Measurements from ENCODE around the gene CLTCL1.
A peak's percentile ranks its signal among the peaks of the same experiment; 100 is the strongest.

CLTCL1 gene
- long read RNA-seq, full-length matches to known transcripts = 15 of 149 reads
- long read RNA-seq, partial matches to known transcripts = 92 of 149 reads
- long read RNA-seq, other reads (novel, unspliced or antisense) = 42 of 149 reads

GRCh38 chr22:19291580-19292457, at the start of gene CLTCL1:
Gene CLTCL1, minus strand, starts transcription at chr22:19291719. Its CDS starts 78 bp downstream, at chr22:19291641.
- H3K27ac ChIP-seq (replicated peaks) = peak within 1 kb of the TSS; percentile 87
- no peaks in the 10 kb centered on the region for H3K27me3 ChIP-seq (ENCODE audit: insufficient read depth, poor library complexity, severe bottlenecking)
- H3K4me3 ChIP-seq (replicated peaks; ENCODE audit: insufficient read depth, low read length) = peak within 1 kb of the TSS; percentile 71
- DNase-seq (ENCODE audit: low read depth in 1 of 2, low spot score in 1 of 2) = peak; percentile 58 to 65
- TF ChIP-seq GABPA (IDR thresholded peaks at IDR 0.05; ENCODE audit: low read depth) (no peak), REST (IDR thresholded peaks at IDR 0.05; ENCODE audit: insufficient replicate concordance, low read depth) (no peak), POLR2AphosphoS5 (IDR thresholded peaks at IDR 0.05; ENCODE audit: low read depth) (peak; percentile 57; the same call in 1 of the 2 replicates), SPI1 (IDR thresholded peaks at IDR 0.05; ENCODE audit: borderline replicate concordance, low read depth) (no peak)

DNA sequence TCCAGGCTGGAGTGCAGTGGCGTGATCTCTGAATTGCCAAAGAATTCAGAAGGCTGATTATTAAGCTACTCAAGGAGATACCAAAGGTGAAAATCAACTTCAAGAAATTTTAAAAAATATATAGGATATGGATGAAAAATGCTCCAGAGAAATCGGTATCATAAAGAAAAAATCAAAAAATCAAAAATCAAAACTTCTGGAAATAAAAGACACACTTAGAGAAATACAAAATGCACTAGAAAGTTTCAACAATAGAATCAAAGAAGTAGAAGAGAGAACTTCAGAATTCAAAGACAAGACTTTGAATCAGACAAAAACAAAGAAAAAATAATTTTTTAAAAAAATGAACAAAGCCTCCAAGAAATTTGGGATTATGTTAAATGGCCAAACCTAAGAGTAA, 45.6 kb upstream of the CLTCL1 start:
- no peaks in the 10 kb centered on the region for H3K27me3 ChIP-seq (ENCODE audit: insufficient read depth, poor library complexity, severe bottlenecking)

More for the DNA sequence above, 45.6 kb upstream of the CLTCL1 start:
- H3K4me3 ChIP-seq (replicated peaks; ENCODE audit: insufficient read depth, low read length) = no peak overlapping the region
- H3K27ac ChIP-seq (replicated peaks) = no peak overlapping the region
- TF ChIP-seq REST (IDR thresholded peaks at IDR 0.05; ENCODE audit: insufficient replicate concordance, low read depth) (no peak), GABPA (IDR thresholded peaks at IDR 0.05; ENCODE audit: low read depth) (no peak), POLR2AphosphoS5 (IDR thresholded peaks at IDR 0.05; ENCODE audit: low read depth) (no peak), SPI1 (IDR thresholded peaks at IDR 0.05; ENCODE audit: borderline replicate concordance, low read depth) (no peak)
- TF ChIP-seq, protein P1, sequence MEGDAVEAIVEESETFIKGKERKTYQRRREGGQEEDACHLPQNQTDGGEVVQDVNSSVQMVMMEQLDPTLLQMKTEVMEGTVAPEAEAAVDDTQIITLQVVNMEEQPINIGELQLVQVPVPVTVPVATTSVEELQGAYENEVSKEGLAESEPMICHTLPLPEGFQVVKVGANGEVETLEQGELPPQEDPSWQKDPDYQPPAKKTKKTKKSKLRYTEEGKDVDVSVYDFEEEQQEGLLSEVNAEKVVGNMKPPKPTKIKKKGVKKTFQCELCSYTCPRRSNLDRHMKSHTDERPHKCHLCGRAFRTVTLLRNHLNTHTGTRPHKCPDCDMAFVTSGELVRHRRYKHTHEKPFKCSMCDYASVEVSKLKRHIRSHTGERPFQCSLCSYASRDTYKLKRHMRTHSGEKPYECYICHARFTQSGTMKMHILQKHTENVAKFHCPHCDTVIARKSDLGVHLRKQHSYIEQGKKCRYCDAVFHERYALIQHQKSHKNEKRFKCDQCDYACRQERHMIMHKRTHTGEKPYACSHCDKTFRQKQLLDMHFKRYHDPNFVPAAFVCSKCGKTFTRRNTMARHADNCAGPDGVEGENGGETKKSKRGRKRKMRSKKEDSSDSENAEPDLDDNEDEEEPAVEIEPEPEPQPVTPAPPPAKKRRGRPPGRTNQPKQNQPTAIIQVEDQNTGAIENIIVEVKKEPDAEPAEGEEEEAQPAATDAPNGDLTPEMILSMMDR (IDR thresholded peaks at IDR 0.05; ENCODE audit: insufficient read depth, low read length) = no peak
- no peak for DNase-seq (ENCODE audit: low read depth in 1 of 2, low spot score in 1 of 2)
